ENCODE results near the gene CTF1. TPM values are rescaled to one million over a fixed set of nuclear protein-coding genes. Genes with fewer than 3 reads are reported as not detected.

CTF1 gene
- total RNA-seq, 1 donor from 2014 or later, result 0.21 TPM

- Histone ChIP-seq H3K27me3 (no peaks in the 10 kb centered on the region), H3K36me3 (no peaks in the 10 kb centered on the region), H3K4me1 (peaks cover 14 to 18% of the 10 kb centered on the region in 2 donors), H3K4me3 (no peak overlapping the region), H3K27ac (no peak overlapping the region), H3K9me3 (no peaks in the 10 kb centered on the region)
- no peak for DNase-seq (ENCODE audit: low spot score in 2 of 2)
- TF ChIP-seq CTCF (IDR thresholded peaks at IDR 0.05), result no peak
- intact Hi-C loops (cut with DNase I), result no loop called here
Observed at GRCh38 chr16:30899794-30900193, 3.4 kb downstream of the CTF1 start.

- intact Hi-C loops (cut with DNase I), result no loop called here
- no peaks in the 10 kb centered on the region for H3K9me3 ChIP-seq
- no peak overlapping the region for H3K4me3 ChIP-seq
- no peak overlapping the region for H3K27ac ChIP-seq
- no peaks in the 10 kb centered on the region for H3K36me3 ChIP-seq
- no peak for DNase-seq (ENCODE audit: low spot score in 2 of 2)
- no peaks in the 10 kb centered on the region for H3K27me3 ChIP-seq
- H3K4me1 ChIP-seq, result peaks cover 10 to 11% of the 10 kb centered on the region in 2 donors
- TF ChIP-seq CTCF (IDR thresholded peaks at IDR 0.05), result no peak
Observed at GRCh38 chr16:30900588-30900987, 4.2 kb downstream of the CTF1 start.

GRCh38 chr16:30901201-30902028 lies 5.0 kb downstream of the CTF1 start:
- no peak for TF ChIP-seq CTCF (IDR thresholded peaks at IDR 0.05)
- Histone ChIP-seq H3K9me3 (no peaks in the 10 kb centered on the region), H3K27me3 (no peaks in the 10 kb centered on the region), H3K4me3 (peak overlapping the region; percentile 76 to 82), H3K36me3 (no peaks in the 10 kb centered on the region), H3K4me1 (peaks cover 5 to 6% of the 10 kb centered on the region in 2 donors), H3K27ac (peak overlapping the region; percentile 71 to 92)
- intact Hi-C loops (cut with DNase I), result loop anchor here (1.0 kb wide), 2 partner anchors 26 to 57 kb away; no protein-coding TSS in a partner anchor
- no peak for DNase-seq (ENCODE audit: low spot score in 2 of 2)

GRCh38 chr16:30902029-30902972 lies 5.9 kb downstream of the CTF1 start:
- peak in 1 of 2 donors; percentile 80 for DNase-seq (ENCODE audit: low spot score in 2 of 2)

More at GRCh38 chr16:30902029-30902972, 5.9 kb downstream of the CTF1 start:
- Histone ChIP-seq H3K27ac (peak overlapping the region; percentile 86 to 92), H3K9me3 (no peaks in the 10 kb centered on the region), H3K4me3 (peak overlapping the region; percentile 76 to 82), H3K36me3 (no peaks in the 10 kb centered on the region), H3K27me3 (no peaks in the 10 kb centered on the region), H3K4me1 (peaks cover 4 to 5% of the 10 kb centered on the region in 2 donors)
- peak in 1 of 3 experiments; percentile 75 for TF ChIP-seq CTCF (IDR thresholded peaks at IDR 0.05)
- intact Hi-C loops (cut with DNase I), result loop anchor here (1.0 kb wide), 2 partner anchors 27 to 58 kb away; no protein-coding TSS in a partner anchor
